Transverse colon (tissue), 4 donors: ENCODE measurements around the gene NOL7. TPM values are rescaled to one million over a fixed set of nuclear protein-coding genes. Genes with fewer than 3 reads are reported as not detected.

Experiments used
- DNase-seq: peaks from one replicate; pipeline ENCODE4 v3.0.0-alpha.2; 2019
- H3K27ac ChIP-seq, 4 donors: fragments of 200-600 bp; sonication (generic); 2 replicates each; pipeline ENCODE4 v1.5.1; 2016 to 2018; ENCODE audit warnings: inconsistent platforms in 4 of 4
- H3K27me3 ChIP-seq: fragments of 200-600 bp; sonication (generic); 2 replicates; pipeline ENCODE4 v1.5.1; 2017; ENCODE audit warnings: inconsistent platforms
- H3K36me3 ChIP-seq, 4 donors: fragments of 200-600 bp; sonication (generic); 2 replicates each; pipeline ENCODE4 v1.5.1; 2017 to 2019; ENCODE audit warnings: inconsistent platforms in 4 of 4
- H3K4me1 ChIP-seq, 4 donors: fragments of 200-600 bp; sonication (generic); 2 replicates each; pipeline ENCODE4 v1.5.1; 2017 to 2020; ENCODE audit warnings: inconsistent platforms in 4 of 4
- H3K4me3 ChIP-seq, 4 donors: fragments of 200-600 bp; sonication (generic); 1 replicate in 1 of 4; 2 replicates in 3 of 4; pipeline versions ENCODE4 v1.5.1 to v1.6.1; 2017 to 2019; ENCODE audit warnings: inconsistent platforms in 4 of 4
- H3K9me3 ChIP-seq, 2 donors: fragments of 200-600 bp; sonication (generic); 2 replicates each; pipeline ENCODE4 v1.5.1; 2017 to 2019; ENCODE audit warnings: inconsistent platforms in 2 of 2
- CTCF ChIP-seq, 5 experiments: fragments of 200-600 bp in 3 of 5; fragments of 450-650 bp in 2 of 5; sonication (generic) in 3 of 5; IDR thresholded peaks; 1 replicate in 2 of 5; 2 replicates in 3 of 5; pipeline ENCODE4 v1.5.1; 2016 to 2017; ENCODE audit warnings: antibody characterized with exemption in 5 of 5, inconsistent platforms in 3 of 5, mild to moderate bottlenecking in 2 of 5, moderate library complexity in 1 of 5
- EP300 ChIP-seq: sonication (generic); formaldehyde crosslinking; IDR thresholded peaks from one replicate; pipeline ENCODE4 v1.6.1; 2017; ENCODE audit warnings: antibody characterized with exemption, low read depth
- POLR2A ChIP-seq: fragments of 450-650 bp; IDR thresholded peaks from one replicate; pipeline ENCODE4 v1.6.1; 2016; ENCODE audit warnings: antibody characterized with exemption, mild to moderate bottlenecking, moderate library complexity
- POLR2AphosphoS5 ChIP-seq, 3 donors: sonication (generic); formaldehyde crosslinking; IDR thresholded peaks; one replicate each; pipeline ENCODE4 v1.6.1; 2016; ENCODE audit warnings: antibody characterized with exemption in 3 of 3
- WGBS, 2 donors: methylation state at CpG; one replicate each; pipeline ENCODE4 v1.1.5; 2018; ENCODE audit warnings: low coverage in 1 of 2; 5-methylcytosine and 5-hydroxymethylcytosine counted together
- in situ Hi-C, 4 donors: fragments of 200-750 bp; cut with MboI; loops; one replicate each; pipeline versions ENCODE4 v1.15.0 to v1.15.1; 2017; ENCODE audit warnings: low sequenced_read_pairs in 3 of 4, low pct_ligation_motif_present in 1 of 4, low pct_unique_long_range_greater_than_20kb in 1 of 4
- intact Hi-C: fragments of 100-400 bp; cut with DNase I; formaldehyde crosslinking; loops from one replicate; pipeline ENCODE4 v1.15.1; 2023; ENCODE audit warnings: low total_unique reads
- total RNA-seq, 4 donors: library from RNA; depleted of rRNA; stranded (reverse); fragments of >200 nt; gene quantifications; one replicate each; pipeline ENCODE4 v1.1.0, GENCODE V29; 2016

NOL7 gene
- 100 to 1,000 TPM in 1 of 4 donors, 10 to 100 TPM in 3; 44.1 to 159 (median 86.6) TPM for total RNA-seq

- peak within 1 kb of the TSS; percentile 61 to 91 (median 71) for H3K4me3 ChIP-seq
- H3K36me3 ChIP-seq = peaks cover 0 to 18% (median 10%) of the 10 kb centered on the region in 4 donors
- in situ Hi-C loops = no loop called here
- H3K27ac ChIP-seq = peak within 1 kb of the TSS; percentile 91 to 95 (median 94)
- H3K9me3 ChIP-seq = no peaks in the 10 kb centered on the region
- peak; percentile 98 for DNase-seq
- intact Hi-C loops = loop anchor here (2.0 to 10.0 kb wide), 2 partner anchors 96 to 150 kb away; partner anchors contain the start of gene RANBP9
- H3K4me1 ChIP-seq = peaks cover 0 to 25% (median 17%) of the 10 kb centered on the region in 4 donors
- TF ChIP-seq POLR2A (peak; percentile 93), CTCF (IDR thresholded peaks at IDR 0.05) (peak; percentile 69 to 98 (median 91)), EP300 (no peak), POLR2AphosphoS5 (IDR thresholded peaks at IDR 0.05) (peak; percentile 94 to 99 (median 98))
- H3K27me3 ChIP-seq = no peaks in the 10 kb centered on the region
- 0 to 1% methylated on average over 2 to 67 of the region's 85 CpGs for WGBS, 2 donors
Observed at GRCh38 chr6:13614926-13615791, at the start of gene NOL7. Gene NOL7, plus strand, starts transcription at chr6:13615335. Its CDS starts 24 bp downstream, at chr6:13615359.

DNA sequence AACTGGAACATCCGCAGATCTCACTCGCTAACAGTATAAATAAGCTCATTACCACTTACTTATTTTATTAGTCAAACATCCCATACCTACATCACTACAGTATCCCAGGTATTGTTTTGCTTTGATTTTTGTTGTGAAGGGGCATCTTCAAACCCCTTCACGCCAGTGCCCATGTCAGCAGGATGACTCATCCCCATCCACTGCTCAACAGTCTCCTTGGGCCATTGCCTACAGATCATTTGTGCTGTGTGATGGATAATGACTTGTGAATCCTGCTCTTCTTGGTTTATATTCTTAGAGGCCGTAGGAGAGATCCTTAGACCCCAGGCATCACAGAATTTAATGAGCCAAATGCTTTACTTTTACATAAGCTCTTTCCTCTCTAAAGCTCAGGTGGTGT, 49.2 kb upstream of the NOL7 start:
- peaks cover 6% of the 10 kb centered on the region for H3K27me3 ChIP-seq
- intact Hi-C loops (loop anchor here (10.0 kb wide), 2 partner anchors 81 to 221 kb away; partner anchors contain the start of gene GFOD1), in situ Hi-C loops (no loop called here)
- no peak overlapping the region for H3K27ac ChIP-seq
- TF ChIP-seq CTCF (IDR thresholded peaks at IDR 0.05) (no peak), POLR2AphosphoS5 (IDR thresholded peaks at IDR 0.05) (no peak), POLR2A (no peak), EP300 (no peak)
- H3K4me1 ChIP-seq = no peaks in the 10 kb centered on the region
- no peaks in the 10 kb centered on the region for H3K36me3 ChIP-seq
- no peak for DNase-seq
- 89 to 93% methylated on average over 3 to 4 of the region's 4 CpGs for WGBS, 2 donors
- no peaks in the 10 kb centered on the region for H3K9me3 ChIP-seq
- no peak overlapping the region for H3K4me3 ChIP-seq

- H3K27me3 ChIP-seq = peaks cover 6% of the 10 kb centered on the region
- no peaks in the 10 kb centered on the region for H3K36me3 ChIP-seq
- WGBS, 2 donors = 91 to 94% methylated on average over 3 of the region's 3 CpGs
- no peaks in the 10 kb centered on the region for H3K4me1 ChIP-seq
- no peak overlapping the region for H3K27ac ChIP-seq
- intact Hi-C loops (loop anchor here (10.0 kb wide), 2 partner anchors 82 to 222 kb away; partner anchors contain the start of gene GFOD1), in situ Hi-C loops (no loop called here)
- no peaks in the 10 kb centered on the region for H3K9me3 ChIP-seq
- DNase-seq = no peak
- no peak for TF ChIP-seq CTCF (IDR thresholded peaks at IDR 0.05)
- H3K4me3 ChIP-seq = no peak overlapping the region
Observed at GRCh38 chr6:13566500-13566899, 48.6 kb upstream of the NOL7 start.

GRCh38 chr6:13568970-13569369, 46.2 kb upstream of the NOL7 start:
- in situ Hi-C loops = no loop called here
- Histone ChIP-seq H3K4me3 (no peak overlapping the region), H3K27me3 (peaks cover 6% of the 10 kb centered on the region), H3K27ac (no peak overlapping the region), H3K9me3 (no peaks in the 10 kb centered on the region), H3K4me1 (peaks cover 0 to 10% (median 5%) of the 10 kb centered on the region in 4 donors), H3K36me3 (no peaks in the 10 kb centered on the region)
- WGBS, 2 donors = 83 to 89% methylated on average over 4 to 5 of the region's 5 CpGs
- TF ChIP-seq CTCF (IDR thresholded peaks at IDR 0.05) (no peak), EP300 (no peak), POLR2A (no peak), POLR2AphosphoS5 (IDR thresholded peaks at IDR 0.05) (no peak)
- intact Hi-C loops = loop anchor here (10.0 kb wide), 2 partner anchors 84 to 224 kb away; partner anchors contain the start of gene GFOD1
- DNase-seq = no peak
